CD4-positive, alpha-beta T cell treated with Interleukin-2 at 100 ng/mL for 4 hours (primary cell): ENCODE results near the gene DCDC2.
"Not testable (repeated sequence)": the region's sequence is repeated elsewhere in the genome, so short reads cannot be mapped to it uniquely, and the experiment has no call there.

Experiments
- DNase-seq: peaks from one replicate; pipeline ENCODE4 v3.0.0-alpha.2; 2020; ENCODE audit warnings: low spot score

The DCDC2 gene

GRCh38 chr6:24258214-24258613 lies 99.6 kb downstream of the DCDC2 start:
- DNase-seq = not testable (repeated sequence)

GRCh38 chr6:24257282-24257681 lies 100.6 kb downstream of the DCDC2 start:
- no peak for DNase-seq

GRCh38 chr6:24255676-24256075 lies 102.2 kb downstream of the DCDC2 start:
- no peak for DNase-seq

GRCh38 chr6:24253360-24253759 lies 104.5 kb downstream of the DCDC2 start:
- no peak for DNase-seq

GRCh38 chr6:24252280-24252679 lies 105.6 kb downstream of the DCDC2 start:
- no peak for DNase-seq

GRCh38 chr6:24251339-24251738 lies 106.5 kb downstream of the DCDC2 start:
- DNase-seq = no peak

- no peak for DNase-seq
Measured at GRCh38 chr6:24249926-24250325, 107.9 kb downstream of the DCDC2 start.

- DNase-seq = no peak
Measured at GRCh38 chr6:24245275-24245674, 112.6 kb downstream of the DCDC2 start.

GRCh38 chr6:24242924-24243323 lies 114.9 kb downstream of the DCDC2 start:
- no peak for DNase-seq

GRCh38 chr6:24241779-24242178 lies 116.1 kb downstream of the DCDC2 start:
- not testable (repeated sequence) for DNase-seq

- no peak for DNase-seq
Measured at GRCh38 chr6:24240943-24241342, 116.9 kb downstream of the DCDC2 start.

GRCh38 chr6:24240380-24240928 lies 117.4 kb downstream of the DCDC2 start:
- no peak for DNase-seq

- no peak for DNase-seq
Measured at GRCh38 chr6:24238700-24239099, 119.2 kb downstream of the DCDC2 start.

- DNase-seq = not testable (repeated sequence)
Measured at GRCh38 chr6:24236779-24237178, 121.1 kb downstream of the DCDC2 start.

- no peak for DNase-seq
Measured at GRCh38 chr6:24233813-24234442, 123.9 kb downstream of the DCDC2 start.

- DNase-seq = no peak
Measured at GRCh38 chr6:24231438-24231977, 126.4 kb downstream of the DCDC2 start.

GRCh38 chr6:24229696-24230405 lies 128.0 kb downstream of the DCDC2 start:
- DNase-seq = no peak

GRCh38 chr6:24228681-24229255 lies 129.1 kb downstream of the DCDC2 start:
- no peak for DNase-seq

GRCh38 chr6:24228123-24228522 lies 129.7 kb downstream of the DCDC2 start:
- no peak for DNase-seq

- no peak for DNase-seq
Measured at GRCh38 chr6:24227556-24227955, 130.3 kb downstream of the DCDC2 start.

- DNase-seq = no peak
Measured at GRCh38 chr6:24226541-24226940, 131.3 kb downstream of the DCDC2 start.

- DNase-seq = no peak
Measured at GRCh38 chr6:24225838-24226237, 132.0 kb downstream of the DCDC2 start.
